ENCODE results near the gene MROH2A. TPM values are rescaled to one million over a fixed set of nuclear protein-coding genes. Genes with fewer than 3 reads are reported as not detected.
"Not testable (repeated sequence)": the region's sequence is repeated elsewhere in the genome, so short reads cannot be mapped to it uniquely, and the experiment has no call there.

Gene MROH2A
- total RNA-seq, 2 experiments from 2014 or later = not detected

DNA sequence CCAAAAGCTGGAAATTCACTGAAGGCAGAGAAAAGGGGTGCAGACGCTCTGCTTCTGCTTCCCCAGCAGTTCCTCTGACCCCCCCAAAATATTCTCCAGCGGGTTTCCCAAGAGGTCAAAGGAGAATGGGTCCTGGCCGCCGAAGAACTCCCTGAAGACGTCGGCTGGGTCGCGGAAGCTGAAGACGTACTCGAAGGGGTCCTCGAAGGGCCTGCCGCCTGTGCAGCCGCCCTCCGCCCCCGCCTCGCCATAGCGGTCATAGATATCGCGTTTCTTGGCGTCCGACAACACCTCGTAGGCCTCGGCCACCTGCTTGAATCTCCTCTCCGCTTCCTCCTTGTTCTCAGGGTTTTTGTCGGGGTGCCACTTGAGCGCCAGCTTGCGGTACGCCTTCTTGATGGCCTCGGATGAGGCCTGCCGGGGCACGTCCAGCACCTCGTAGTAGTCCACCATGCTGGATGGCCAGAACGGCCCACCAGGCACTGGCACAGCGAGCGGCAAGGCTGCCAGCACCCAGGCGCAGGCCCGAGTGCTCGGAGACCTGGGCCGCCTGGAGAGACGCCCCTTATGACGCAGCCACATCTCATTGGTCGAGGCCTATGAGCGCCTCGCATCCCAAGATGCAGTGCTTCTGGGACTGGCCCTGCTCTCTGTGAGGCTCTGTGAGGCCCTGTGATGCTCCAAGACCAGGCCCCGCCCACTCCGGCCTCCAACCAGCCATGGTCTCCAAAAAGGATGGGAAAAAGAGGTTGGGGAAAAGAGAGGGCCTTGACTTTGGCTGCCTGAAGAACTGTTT is 34.5 kb upstream of the MROH2A start:
- no peaks in the 10 kb centered on the region for H3K4me1 Mint-ChIP-seq (ENCODE audit: low read depth)
- TF ChIP-seq, protein P1, sequence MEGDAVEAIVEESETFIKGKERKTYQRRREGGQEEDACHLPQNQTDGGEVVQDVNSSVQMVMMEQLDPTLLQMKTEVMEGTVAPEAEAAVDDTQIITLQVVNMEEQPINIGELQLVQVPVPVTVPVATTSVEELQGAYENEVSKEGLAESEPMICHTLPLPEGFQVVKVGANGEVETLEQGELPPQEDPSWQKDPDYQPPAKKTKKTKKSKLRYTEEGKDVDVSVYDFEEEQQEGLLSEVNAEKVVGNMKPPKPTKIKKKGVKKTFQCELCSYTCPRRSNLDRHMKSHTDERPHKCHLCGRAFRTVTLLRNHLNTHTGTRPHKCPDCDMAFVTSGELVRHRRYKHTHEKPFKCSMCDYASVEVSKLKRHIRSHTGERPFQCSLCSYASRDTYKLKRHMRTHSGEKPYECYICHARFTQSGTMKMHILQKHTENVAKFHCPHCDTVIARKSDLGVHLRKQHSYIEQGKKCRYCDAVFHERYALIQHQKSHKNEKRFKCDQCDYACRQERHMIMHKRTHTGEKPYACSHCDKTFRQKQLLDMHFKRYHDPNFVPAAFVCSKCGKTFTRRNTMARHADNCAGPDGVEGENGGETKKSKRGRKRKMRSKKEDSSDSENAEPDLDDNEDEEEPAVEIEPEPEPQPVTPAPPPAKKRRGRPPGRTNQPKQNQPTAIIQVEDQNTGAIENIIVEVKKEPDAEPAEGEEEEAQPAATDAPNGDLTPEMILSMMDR (IDR thresholded peaks at IDR 0.05) = no peak
- peaks cover 24% of the 10 kb centered on the region for H3K27me3 Mint-ChIP-seq
- no peaks in the 10 kb centered on the region for H3K36me3 Mint-ChIP-seq (ENCODE audit: low read depth)
- ATAC-seq (no peak), DNase-seq (no peak)
- ChIA-PET POLR2A (no interaction called here), CTCF (no interaction called here)
- H3K9me3 Mint-ChIP-seq = no peaks in the 10 kb centered on the region
- H3K4me3 Mint-ChIP-seq = no peak overlapping the region
- intact Hi-C loops (cut with micrococcal nuclease) = no loop called here
- no peak overlapping the region for H3K27ac Mint-ChIP-seq

DNA sequence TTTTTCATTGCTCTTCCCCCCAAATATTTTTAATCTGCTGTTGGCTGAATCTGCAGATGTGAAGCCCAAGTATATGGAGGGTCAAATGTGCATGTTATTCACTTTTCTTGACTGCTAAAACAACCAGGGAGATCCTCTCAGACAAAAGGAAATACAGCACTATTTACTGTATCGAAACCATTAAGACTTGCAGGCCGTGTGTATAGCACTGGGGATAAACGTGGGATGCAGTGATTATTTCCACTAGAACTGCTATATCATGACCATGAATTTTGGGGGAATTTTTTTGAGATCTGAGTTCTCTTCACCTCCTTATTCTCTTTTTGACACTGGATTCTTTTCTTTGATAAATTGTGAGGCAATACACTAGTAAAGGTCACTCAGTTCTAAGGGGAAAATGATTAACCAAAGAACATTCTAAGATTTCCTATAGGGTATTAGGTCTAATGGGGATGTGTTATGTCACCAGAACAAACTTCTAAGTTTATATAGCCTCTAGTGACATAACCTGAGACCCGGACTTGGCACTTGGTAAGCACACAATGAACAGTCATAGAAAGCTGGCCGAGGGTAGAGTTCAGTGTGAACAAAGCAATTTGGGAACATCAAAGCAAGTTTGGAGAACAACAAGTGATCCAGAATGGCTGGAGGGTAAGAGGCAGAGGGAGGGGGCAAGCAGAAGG is 32.9 kb upstream of the MROH2A start:
- no peak overlapping the region for H3K4me3 Mint-ChIP-seq
- peaks cover 4% of the 10 kb centered on the region for H3K9me3 Mint-ChIP-seq
- no peak for ATAC-seq
- DNase-seq = no peak
- H3K36me3 Mint-ChIP-seq (ENCODE audit: low read depth) = no peaks in the 10 kb centered on the region
- CTCF ChIA-PET = no interaction called here
- H3K4me1 Mint-ChIP-seq (ENCODE audit: low read depth) = no peaks in the 10 kb centered on the region
- intact Hi-C loops (cut with micrococcal nuclease) = no loop called here
- H3K27me3 Mint-ChIP-seq = peaks cover 21% of the 10 kb centered on the region
- POLR2A ChIA-PET = no interaction called here
- no peak overlapping the region for H3K27ac Mint-ChIP-seq
- TF ChIP-seq, protein P1 (IDR thresholded peaks at IDR 0.05) = no peak

DNA sequence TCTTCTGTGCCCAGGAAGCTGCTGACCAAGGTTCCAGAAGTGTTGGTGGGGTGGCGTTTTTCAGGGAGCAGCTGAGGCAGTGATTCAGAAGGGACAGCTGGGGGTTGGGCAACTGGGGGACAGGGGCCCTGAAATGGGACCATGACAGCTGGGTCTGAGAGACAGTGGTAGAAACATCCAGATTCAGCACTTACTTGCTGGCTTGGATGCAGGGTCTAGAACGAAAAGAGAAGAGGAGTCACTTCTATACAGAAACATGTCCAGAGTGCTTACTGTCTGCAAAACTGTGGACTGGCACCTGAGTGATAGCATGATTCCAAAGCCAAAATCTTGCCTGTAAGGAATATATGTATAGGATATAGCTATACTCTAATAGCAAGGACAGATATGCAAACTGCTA is 32.3 kb upstream of the MROH2A start:
- CTCF ChIA-PET; H3K4me1 Mint-ChIP-seq (ENCODE audit: low read depth); DNase-seq; H3K27ac Mint-ChIP-seq; intact Hi-C loops (cut with micrococcal nuclease); ATAC-seq; POLR2A ChIA-PET; H3K9me3 Mint-ChIP-seq; H3K4me3 Mint-ChIP-seq; H3K36me3 Mint-ChIP-seq (ENCODE audit: low read depth): not testable (repeated sequence)
- H3K27me3 Mint-ChIP-seq = peaks cover 20% of the 10 kb centered on the region

DNA sequence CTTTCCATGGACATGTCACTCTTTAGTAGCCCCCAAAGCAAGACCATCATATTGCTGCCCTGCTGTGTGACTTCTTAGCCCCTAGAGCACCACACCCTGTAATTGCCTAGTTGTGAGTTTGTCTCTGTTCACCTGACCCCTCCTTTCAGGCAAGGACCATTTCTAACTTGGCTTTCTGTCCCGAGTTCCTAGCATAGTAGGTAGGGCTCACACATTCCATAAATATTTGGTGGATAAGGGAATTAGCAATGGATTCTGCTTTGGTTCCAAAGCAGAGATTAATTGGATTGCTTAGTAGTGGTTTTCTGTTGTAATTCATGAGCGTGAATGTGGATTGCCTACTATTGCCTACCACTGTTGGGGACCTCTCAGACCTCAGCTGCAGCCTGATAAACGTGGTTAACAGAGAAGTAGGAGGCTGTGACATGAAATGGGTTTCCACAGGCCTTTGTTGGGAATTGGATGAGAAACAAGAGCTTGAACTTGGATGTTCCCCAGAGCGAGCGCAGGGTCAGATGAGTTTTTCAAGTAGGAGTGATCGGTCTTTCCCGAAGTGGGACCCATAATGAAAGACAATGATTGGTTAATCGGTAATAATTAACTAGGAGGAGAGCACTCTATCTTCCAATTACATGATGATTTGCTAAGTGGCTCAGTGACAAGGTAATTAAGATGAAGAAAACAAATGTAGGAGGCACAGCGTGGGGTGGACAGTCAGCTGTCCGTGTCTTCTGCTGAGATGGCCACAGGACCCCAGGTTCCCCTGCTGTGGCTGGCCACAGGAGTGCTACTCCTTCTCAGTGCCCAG is 31.5 kb upstream of the MROH2A start:
- ATAC-seq (no peak), DNase-seq (no peak)
- no peak overlapping the region for H3K4me3 Mint-ChIP-seq
- CTCF ChIA-PET = no interaction called here
- no peak overlapping the region for H3K27ac Mint-ChIP-seq
- H3K36me3 Mint-ChIP-seq (ENCODE audit: low read depth) = no peaks in the 10 kb centered on the region
- POLR2A ChIA-PET = interaction anchor here (0.6 kb wide), 1 partner anchor 204 kb away, joined by 3 read pairs; no protein-coding TSS in a partner anchor
- TF ChIP-seq, protein P1 (IDR thresholded peaks at IDR 0.05) = no peak
- H3K27me3 Mint-ChIP-seq = peaks cover 16% of the 10 kb centered on the region
- intact Hi-C loops (cut with micrococcal nuclease) = no loop called here
- peaks cover 11% of the 10 kb centered on the region for H3K9me3 Mint-ChIP-seq
- no peaks in the 10 kb centered on the region for H3K4me1 Mint-ChIP-seq (ENCODE audit: low read depth)

DNA sequence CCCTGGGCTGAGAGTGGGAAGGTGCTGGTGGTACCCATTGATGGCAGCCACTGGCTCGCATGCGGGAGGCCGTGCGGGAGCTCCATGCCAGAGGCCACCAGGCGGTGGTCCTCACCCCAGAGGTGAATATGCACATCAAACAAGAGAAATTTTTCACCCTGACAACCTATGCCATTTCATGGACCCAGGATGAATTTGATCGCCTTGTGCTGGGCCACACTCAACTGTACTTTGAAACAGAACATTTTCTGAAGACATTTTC is 30.9 kb upstream of the MROH2A start:
- no peak for DNase-seq
- H3K4me3 Mint-ChIP-seq = no peak overlapping the region
- ChIA-PET CTCF (no interaction called here), POLR2A (interaction anchor here (0.6 kb wide), 1 partner anchor 204 kb away, joined by 3 read pairs; no protein-coding TSS in a partner anchor)
- H3K36me3 Mint-ChIP-seq (ENCODE audit: low read depth) = no peaks in the 10 kb centered on the region
- no peaks in the 10 kb centered on the region for H3K4me1 Mint-ChIP-seq (ENCODE audit: low read depth)
- peaks cover 14% of the 10 kb centered on the region for H3K27me3 Mint-ChIP-seq
- H3K9me3 Mint-ChIP-seq = peaks cover 11% of the 10 kb centered on the region
- intact Hi-C loops (cut with micrococcal nuclease) = no loop called here
- no peak for ATAC-seq
- no peak overlapping the region for H3K27ac Mint-ChIP-seq
- TF ChIP-seq, protein P1 (IDR thresholded peaks at IDR 0.05) = no peak

DNA sequence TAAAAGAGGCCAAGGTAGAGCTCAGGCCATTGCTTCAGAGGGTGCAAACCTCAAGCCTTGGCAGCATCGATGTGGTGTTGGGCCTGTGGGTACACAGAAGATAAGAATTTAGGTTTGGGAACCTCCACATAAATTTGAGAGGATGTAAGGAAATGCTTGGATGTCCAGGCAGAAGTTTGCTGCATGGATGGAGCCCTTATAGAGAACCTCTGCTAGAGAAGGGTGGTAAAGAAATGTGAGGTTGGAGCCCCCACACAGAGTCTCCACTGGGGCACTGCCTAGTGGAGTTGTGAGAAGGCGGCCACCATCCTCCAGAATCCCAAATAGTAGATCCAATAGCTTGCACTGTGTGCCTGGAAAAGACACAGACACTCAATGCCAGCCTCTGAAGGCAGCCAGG is 27.4 kb upstream of the MROH2A start:
- H3K27me3 Mint-ChIP-seq = peaks cover 14% of the 10 kb centered on the region
- intact Hi-C loops (cut with micrococcal nuclease); POLR2A ChIA-PET; ATAC-seq; H3K27ac Mint-ChIP-seq; H3K4me1 Mint-ChIP-seq (ENCODE audit: low read depth); H3K36me3 Mint-ChIP-seq (ENCODE audit: low read depth); CTCF ChIA-PET; DNase-seq; H3K4me3 Mint-ChIP-seq: not testable (repeated sequence)
- H3K9me3 Mint-ChIP-seq = peaks cover 11% of the 10 kb centered on the region

DNA sequence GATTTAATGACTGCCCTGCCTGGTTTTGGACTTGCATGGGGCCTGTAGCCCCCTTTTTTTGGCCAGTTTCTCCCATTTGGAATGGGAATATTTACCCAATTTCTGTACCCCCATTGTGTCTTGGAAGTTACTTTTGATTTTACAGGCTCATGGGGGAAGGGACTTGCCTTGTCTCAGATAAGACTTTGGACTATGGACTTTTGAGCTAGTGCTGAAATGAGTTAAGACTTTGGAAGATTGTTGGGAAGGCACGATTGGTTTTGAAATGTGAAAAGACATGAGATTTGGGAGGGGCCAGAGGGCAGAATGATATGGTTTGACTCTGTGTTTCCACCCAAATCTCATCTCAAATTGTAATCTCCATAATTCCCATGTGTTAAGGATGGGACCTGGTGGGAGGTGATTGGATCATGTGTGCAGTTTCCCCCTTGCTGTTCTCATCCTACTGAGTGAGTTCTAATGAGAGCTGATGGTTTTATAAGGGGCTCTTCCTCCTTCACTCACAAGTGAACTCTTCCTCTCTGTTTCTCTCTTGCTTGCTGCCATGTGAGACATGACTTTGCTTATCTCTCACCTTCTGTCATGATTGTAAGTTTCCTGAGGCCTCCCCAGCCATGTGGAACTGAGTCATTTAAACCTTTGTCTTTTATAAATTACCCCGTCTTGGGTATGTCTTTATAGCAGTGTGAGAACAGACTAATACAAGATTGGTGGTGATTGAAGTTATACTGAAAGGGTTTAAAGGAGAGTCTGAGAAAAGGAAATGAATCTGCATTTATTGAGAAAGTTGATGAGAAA is 26.7 kb upstream of the MROH2A start:
- Mint-ChIP-seq H3K27me3 (peaks cover 14% of the 10 kb centered on the region), H3K9me3 (peaks cover 11% of the 10 kb centered on the region)
- DNase-seq; intact Hi-C loops (cut with micrococcal nuclease); H3K27ac Mint-ChIP-seq; CTCF ChIA-PET; H3K36me3 Mint-ChIP-seq (ENCODE audit: low read depth); POLR2A ChIA-PET; H3K4me3 Mint-ChIP-seq; H3K4me1 Mint-ChIP-seq (ENCODE audit: low read depth); ATAC-seq: not testable (repeated sequence)

Measured in activated CD8-positive, alpha-beta T cell treated with anti-CD3 and anti-CD28 coated beads for 36 hours (primary cell).